Prostate gland (tissue), 2 donors: ENCODE data around the gene RAMACL.

Experiments used
- CTCF ChIP-seq, 4 experiments: fragments of 200-600 bp in 2 of 4; fragments of 450-650 bp in 2 of 4; sonication (generic) in 2 of 4; IDR thresholded peaks; 1 replicate in 3 of 4; 2 replicates in 1 of 4; pipeline ENCODE4 v1.5.1; 2016 to 2019; ENCODE audit warnings: antibody characterized with exemption in 4 of 4, mild to moderate bottlenecking in 2 of 4, moderate library complexity in 2 of 4
- POLR2AphosphoS5 ChIP-seq: sonication (generic); formaldehyde crosslinking; IDR thresholded peaks from one replicate; pipeline ENCODE4 v1.6.1; 2017; ENCODE audit warnings: antibody characterized with exemption

GRCh38 chr6:166595061-166595780 is 8.7 kb upstream of the RAMACL start:
- TF ChIP-seq POLR2AphosphoS5: no peak
- no peak for TF ChIP-seq CTCF (IDR thresholded peaks at IDR 0.05)
